Measurements from ENCODE around the gene PLCH1. TPM values are rescaled to one million over a fixed set of nuclear protein-coding genes. Genes with fewer than 3 reads are reported as not detected.

Gene PLCH1
- total RNA-seq, 2 experiments from 2014 or later, result 0.03 to 0.20 TPM

DNA sequence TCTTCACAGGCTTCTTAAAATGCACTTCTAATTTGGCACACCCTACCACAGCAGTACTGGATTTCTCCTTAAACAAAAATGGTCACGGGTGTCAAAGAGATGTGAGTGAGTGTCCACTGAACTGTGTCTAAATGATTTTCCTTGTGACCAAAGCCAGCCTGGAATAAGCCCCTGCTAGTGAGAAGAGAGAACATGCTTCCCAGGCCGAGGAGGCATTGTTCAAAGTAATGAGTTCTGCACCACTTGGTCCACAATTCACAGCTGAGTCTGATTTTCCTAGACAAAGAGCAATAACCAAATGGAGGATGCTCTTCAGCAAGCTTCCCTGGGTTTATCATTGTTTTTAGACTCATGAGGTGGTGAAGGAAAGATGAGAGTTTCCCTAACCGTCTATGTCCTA lies 3.8 kb downstream of the PLCH1 start:
- no peaks in the 10 kb centered on the region for H3K9me3 ChIP-seq (ENCODE audit: control insufficient read depth in 1 of 2, insufficient read depth in 1 of 2, low read length in 2 of 2)
- intact Hi-C loops (cut with DNase I, micrococcal nuclease), result loop anchor here in 1 of 2 experiments (5.0 kb wide), 1 partner anchor 116 kb away; no protein-coding TSS in a partner anchor
- Mint-ChIP-seq H3K36me3 (ENCODE audit: low read depth) (no peaks in the 10 kb centered on the region), H3K9me3 (no peaks in the 10 kb centered on the region), H3K4me3 (no peak overlapping the region), H3K4me1 (ENCODE audit: low read depth) (peaks cover 29% of the 10 kb centered on the region), H3K27ac (no peak overlapping the region), H3K27me3 (peaks cover 73% of the 10 kb centered on the region)
- no peak overlapping the region for H3K4me3 ChIP-seq (ENCODE audit: low read length)
- no peaks in the 10 kb centered on the region for H3K36me3 ChIP-seq (ENCODE audit: insufficient read depth, low read length)
- ATAC-seq (ENCODE audit: poor library complexity), result no peak
- TF ChIP-seq, protein P1, sequence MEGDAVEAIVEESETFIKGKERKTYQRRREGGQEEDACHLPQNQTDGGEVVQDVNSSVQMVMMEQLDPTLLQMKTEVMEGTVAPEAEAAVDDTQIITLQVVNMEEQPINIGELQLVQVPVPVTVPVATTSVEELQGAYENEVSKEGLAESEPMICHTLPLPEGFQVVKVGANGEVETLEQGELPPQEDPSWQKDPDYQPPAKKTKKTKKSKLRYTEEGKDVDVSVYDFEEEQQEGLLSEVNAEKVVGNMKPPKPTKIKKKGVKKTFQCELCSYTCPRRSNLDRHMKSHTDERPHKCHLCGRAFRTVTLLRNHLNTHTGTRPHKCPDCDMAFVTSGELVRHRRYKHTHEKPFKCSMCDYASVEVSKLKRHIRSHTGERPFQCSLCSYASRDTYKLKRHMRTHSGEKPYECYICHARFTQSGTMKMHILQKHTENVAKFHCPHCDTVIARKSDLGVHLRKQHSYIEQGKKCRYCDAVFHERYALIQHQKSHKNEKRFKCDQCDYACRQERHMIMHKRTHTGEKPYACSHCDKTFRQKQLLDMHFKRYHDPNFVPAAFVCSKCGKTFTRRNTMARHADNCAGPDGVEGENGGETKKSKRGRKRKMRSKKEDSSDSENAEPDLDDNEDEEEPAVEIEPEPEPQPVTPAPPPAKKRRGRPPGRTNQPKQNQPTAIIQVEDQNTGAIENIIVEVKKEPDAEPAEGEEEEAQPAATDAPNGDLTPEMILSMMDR (IDR thresholded peaks at IDR 0.05), result no peak
- H3K27ac ChIP-seq (ENCODE audit: low read depth in 1 of 2, low read length in 2 of 2), result no peak overlapping the region
- ChIA-PET POLR2A (no interaction called here), CTCF (no interaction called here)
- DNase-seq, result no peak
- H3K27me3 ChIP-seq (ENCODE audit: control insufficient read depth in 1 of 2, insufficient read depth in 2 of 2, low read length in 2 of 2), result peaks cover 22 to 33% of the 10 kb centered on the region in 2 experiments
- peaks cover 23% of the 10 kb centered on the region for H3K4me1 ChIP-seq (ENCODE audit: insufficient read depth, low read length)

DNA sequence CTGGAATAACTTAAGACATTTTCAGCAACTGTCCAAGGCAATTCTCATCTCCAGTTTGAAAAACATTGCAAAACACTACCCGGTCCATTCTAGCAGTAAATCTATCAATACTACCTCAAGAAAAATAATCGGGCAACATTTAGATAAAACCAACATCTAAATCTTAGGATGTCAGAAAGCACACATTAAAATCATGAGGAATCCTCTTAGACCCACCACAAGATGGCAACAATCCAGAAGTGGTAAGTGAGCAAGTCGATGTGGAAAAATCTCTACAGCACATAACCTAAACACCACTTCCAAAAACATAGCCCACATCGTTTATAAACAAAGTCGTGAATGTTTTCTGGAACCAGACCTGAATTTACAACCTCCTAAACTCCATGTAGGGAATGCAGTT lies 5.7 kb downstream of the PLCH1 start:
- peak in 2 of 14 experiments; percentile 15 to 23 for DNase-seq
- POLR2A ChIA-PET, result interaction anchor here (0.6 kb wide), 1 partner anchor 1429 kb away, joined by 3 read pairs; no protein-coding TSS in a partner anchor

DNA sequence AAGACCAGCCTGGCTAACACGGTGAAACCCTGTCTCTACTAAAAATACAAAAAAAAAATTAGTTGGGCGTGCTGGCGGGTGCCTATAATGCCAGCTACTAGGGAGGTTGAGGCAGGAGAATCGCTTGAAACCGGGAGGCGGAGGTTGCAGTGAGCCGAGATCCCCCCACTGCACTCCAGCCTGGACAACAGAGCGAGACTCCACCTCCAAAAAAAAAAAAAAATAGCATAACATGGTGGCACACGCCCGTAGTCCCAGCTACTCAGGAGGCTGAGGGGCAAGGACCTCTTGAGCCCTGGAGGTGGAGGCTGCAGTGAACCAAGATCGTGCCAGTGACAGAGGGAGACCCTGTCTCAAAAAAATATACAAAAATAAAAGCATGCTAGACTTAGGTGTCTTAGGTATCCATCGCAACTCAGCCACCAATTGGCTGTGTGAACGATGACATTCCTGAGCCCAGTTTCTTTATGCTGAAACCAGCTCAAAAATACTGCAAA lies 6.2 kb downstream of the PLCH1 start:
- ChIA-PET CTCF (no interaction called here), POLR2A (interaction anchor here (0.6 kb wide), 1 partner anchor 1429 kb away, joined by 3 read pairs; no protein-coding TSS in a partner anchor)
- Histone ChIP-seq H3K4me3 (ENCODE audit: low read length) (no peak overlapping the region), H3K4me1 (ENCODE audit: insufficient read depth, low read length) (peaks cover 4% of the 10 kb centered on the region), H3K36me3 (ENCODE audit: insufficient read depth, low read length) (no peaks in the 10 kb centered on the region), H3K27me3 (ENCODE audit: control insufficient read depth in 1 of 2, insufficient read depth in 2 of 2, low read length in 2 of 2) (peaks cover 14 to 25% of the 10 kb centered on the region in 2 experiments), H3K27ac (ENCODE audit: low read depth in 1 of 2, low read length in 2 of 2) (no peak overlapping the region), H3K9me3 (ENCODE audit: control insufficient read depth in 1 of 2, insufficient read depth in 1 of 2, low read length in 2 of 2) (no peaks in the 10 kb centered on the region)
- no peak for ATAC-seq (ENCODE audit: poor library complexity)
- TF ChIP-seq, protein P1 (IDR thresholded peaks at IDR 0.05), result no peak
- H3K4me1 Mint-ChIP-seq (ENCODE audit: low read depth), result peaks cover 9% of the 10 kb centered on the region
- no peaks in the 10 kb centered on the region for H3K9me3 Mint-ChIP-seq
- no peak overlapping the region for H3K27ac Mint-ChIP-seq
- peaks cover 52% of the 10 kb centered on the region for H3K27me3 Mint-ChIP-seq
- H3K36me3 Mint-ChIP-seq (ENCODE audit: low read depth), result no peaks in the 10 kb centered on the region
- DNase-seq, result no peak
- H3K4me3 Mint-ChIP-seq, result no peak overlapping the region
- intact Hi-C loops (cut with DNase I, micrococcal nuclease), result no loop called here

More for the DNA sequence above, 5.7 kb downstream of the PLCH1 start:
- no peak overlapping the region for H3K27ac ChIP-seq (ENCODE audit: low read depth in 1 of 2, low read length in 2 of 2)
- peaks cover 9% of the 10 kb centered on the region for H3K4me1 ChIP-seq (ENCODE audit: insufficient read depth, low read length)
- H3K4me3 ChIP-seq (ENCODE audit: low read length), result no peak overlapping the region
- Mint-ChIP-seq H3K4me3 (no peak overlapping the region), H3K4me1 (ENCODE audit: low read depth) (peaks cover 13% of the 10 kb centered on the region), H3K27me3 (peaks cover 56% of the 10 kb centered on the region), H3K9me3 (no peaks in the 10 kb centered on the region), H3K27ac (no peak overlapping the region), H3K36me3 (ENCODE audit: low read depth) (no peaks in the 10 kb centered on the region)
- CTCF ChIA-PET, result no interaction called here
- TF ChIP-seq, protein P1 (IDR thresholded peaks at IDR 0.05), result no peak
- H3K9me3 ChIP-seq (ENCODE audit: control insufficient read depth in 1 of 2, insufficient read depth in 1 of 2, low read length in 2 of 2), result no peaks in the 10 kb centered on the region
- ATAC-seq (ENCODE audit: poor library complexity), result no peak
- H3K27me3 ChIP-seq (ENCODE audit: control insufficient read depth in 1 of 2, insufficient read depth in 2 of 2, low read length in 2 of 2), result peaks cover 14 to 28% of the 10 kb centered on the region in 2 experiments
- H3K36me3 ChIP-seq (ENCODE audit: insufficient read depth, low read length), result no peaks in the 10 kb centered on the region
- intact Hi-C loops (cut with DNase I, micrococcal nuclease), result no loop called here

Data from CD4-positive, alpha-beta T cell (primary cell).